ENCODE measurements around the gene OR2A5. TPM values are rescaled to one million over a fixed set of nuclear protein-coding genes. Genes with fewer than 3 reads are reported as not detected.

Gene OR2A5
- total RNA-seq, 1 donor from 2014 or later = not detected

DNA sequence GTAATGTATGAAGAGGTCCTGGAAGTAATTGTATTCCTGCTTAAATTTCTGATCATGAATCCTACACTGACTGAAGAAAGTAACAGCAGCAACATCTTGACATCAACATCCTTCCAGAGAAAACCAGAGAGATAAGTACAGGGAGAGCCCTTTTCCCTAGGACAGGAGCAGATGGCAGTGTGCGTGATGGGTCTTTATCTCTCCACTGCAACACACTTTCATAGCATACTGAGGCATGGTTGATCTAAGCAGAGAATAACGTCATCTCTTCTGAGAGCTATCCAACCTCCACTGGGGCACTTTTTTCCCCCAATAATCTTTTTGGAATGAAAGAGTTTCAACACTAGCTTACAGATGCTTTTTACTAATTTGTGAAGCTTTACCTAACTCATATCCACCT lies 21.2 kb downstream of the OR2A5 start:
- no peak for ATAC-seq
- Histone ChIP-seq H3K27me3 (ENCODE audit: low read depth) (no peaks in the 10 kb centered on the region), H3K9me3 (no peaks in the 10 kb centered on the region), H3K36me3 (no peaks in the 10 kb centered on the region), H3K4me1 (no peaks in the 10 kb centered on the region), H3K4me3 (no peak overlapping the region), H3K27ac (no peak overlapping the region)
- DNase-seq = no peak
- intact Hi-C loops (cut with DNase I) = no loop called here
- TF ChIP-seq, protein P1, sequence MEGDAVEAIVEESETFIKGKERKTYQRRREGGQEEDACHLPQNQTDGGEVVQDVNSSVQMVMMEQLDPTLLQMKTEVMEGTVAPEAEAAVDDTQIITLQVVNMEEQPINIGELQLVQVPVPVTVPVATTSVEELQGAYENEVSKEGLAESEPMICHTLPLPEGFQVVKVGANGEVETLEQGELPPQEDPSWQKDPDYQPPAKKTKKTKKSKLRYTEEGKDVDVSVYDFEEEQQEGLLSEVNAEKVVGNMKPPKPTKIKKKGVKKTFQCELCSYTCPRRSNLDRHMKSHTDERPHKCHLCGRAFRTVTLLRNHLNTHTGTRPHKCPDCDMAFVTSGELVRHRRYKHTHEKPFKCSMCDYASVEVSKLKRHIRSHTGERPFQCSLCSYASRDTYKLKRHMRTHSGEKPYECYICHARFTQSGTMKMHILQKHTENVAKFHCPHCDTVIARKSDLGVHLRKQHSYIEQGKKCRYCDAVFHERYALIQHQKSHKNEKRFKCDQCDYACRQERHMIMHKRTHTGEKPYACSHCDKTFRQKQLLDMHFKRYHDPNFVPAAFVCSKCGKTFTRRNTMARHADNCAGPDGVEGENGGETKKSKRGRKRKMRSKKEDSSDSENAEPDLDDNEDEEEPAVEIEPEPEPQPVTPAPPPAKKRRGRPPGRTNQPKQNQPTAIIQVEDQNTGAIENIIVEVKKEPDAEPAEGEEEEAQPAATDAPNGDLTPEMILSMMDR (IDR thresholded peaks at IDR 0.05) = no peak

- Histone ChIP-seq H3K9me3 (no peaks in the 10 kb centered on the region), H3K36me3 (no peaks in the 10 kb centered on the region), H3K27ac (no peak overlapping the region), H3K4me1 (no peaks in the 10 kb centered on the region), H3K4me3 (no peak overlapping the region), H3K27me3 (ENCODE audit: low read depth) (no peaks in the 10 kb centered on the region)
- TF ChIP-seq, protein P1 (IDR thresholded peaks at IDR 0.05) = no peak
- DNase-seq (no peak), ATAC-seq (no peak)
- intact Hi-C loops (cut with DNase I) = no loop called here
Observed at GRCh38 chr7:144074374-144074773, 25.6 kb downstream of the OR2A5 start.

- ATAC-seq (no peak), DNase-seq (no peak)
- no peak within 1 kb of the TSS for H3K4me3 ChIP-seq
- H3K36me3 ChIP-seq = no peaks in the 10 kb centered on the region
- H3K9me3 ChIP-seq = peaks cover 5% of the 10 kb centered on the region
- no peaks in the 10 kb centered on the region for H3K4me1 ChIP-seq
- TF ChIP-seq, protein P1 (IDR thresholded peaks at IDR 0.05) = no peak
- H3K27ac ChIP-seq = no peak within 1 kb of the TSS
- intact Hi-C loops (cut with DNase I) = no loop called here
- no peaks in the 10 kb centered on the region for H3K27me3 ChIP-seq (ENCODE audit: low read depth)
Observed at GRCh38 chr7:144085978-144086377, 37.2 kb downstream of the OR2A5 start, which contains the start of gene OR2A12. Gene OR2A12 (plus strand): TSS chr7:144086278. CDS start chr7:144095108, 8,830 bp downstream.

DNA sequence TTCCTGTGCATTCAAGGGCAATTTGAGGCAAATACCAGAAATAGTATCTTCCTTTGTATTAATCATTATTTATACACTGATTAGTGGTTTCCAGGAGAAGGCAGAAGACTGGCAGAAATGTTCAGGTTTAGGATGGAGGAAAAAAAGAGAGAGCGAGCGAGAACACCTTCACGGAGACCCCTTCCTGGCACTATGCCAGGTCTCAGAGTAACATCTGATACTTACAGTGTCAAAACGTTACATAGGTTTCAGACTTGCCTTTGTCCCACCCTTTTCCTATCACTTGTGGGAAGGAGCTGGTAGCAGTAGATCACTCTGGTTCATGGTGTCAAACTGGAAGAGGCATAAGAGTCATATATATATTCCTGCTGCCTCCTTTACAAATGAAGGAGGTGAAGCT lies 38.0 kb downstream of the OR2A5 start:
- H3K36me3 ChIP-seq = no peaks in the 10 kb centered on the region
- no peaks in the 10 kb centered on the region for H3K27me3 ChIP-seq (ENCODE audit: low read depth)
- peaks cover 7% of the 10 kb centered on the region for H3K9me3 ChIP-seq
- intact Hi-C loops (cut with DNase I) = no loop called here
- TF ChIP-seq, protein P1 (IDR thresholded peaks at IDR 0.05) = no peak
- no peak overlapping the region for H3K27ac ChIP-seq
- ATAC-seq = no peak
- no peak overlapping the region for H3K4me3 ChIP-seq
- no peaks in the 10 kb centered on the region for H3K4me1 ChIP-seq
- DNase-seq = no peak

DNA sequence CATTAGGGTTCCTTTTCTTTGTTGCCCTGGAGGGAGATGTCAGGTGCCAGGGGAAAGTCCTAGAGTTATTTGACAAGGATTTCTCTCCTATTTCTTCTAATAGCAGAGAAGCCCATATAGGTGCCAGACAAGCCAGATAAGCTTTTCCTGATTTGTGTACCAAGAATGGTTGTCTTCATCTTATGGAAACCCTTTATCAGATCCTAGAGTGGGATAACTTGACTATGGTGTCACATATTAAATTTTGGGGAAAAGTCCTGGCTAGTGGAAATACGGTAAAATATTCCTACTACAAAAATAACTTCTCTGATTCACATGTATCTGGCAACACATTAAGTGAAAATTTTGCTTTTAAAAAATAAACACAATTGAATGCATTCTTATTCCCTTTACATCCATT lies 38.5 kb downstream of the OR2A5 start:
- intact Hi-C loops (cut with DNase I) = no loop called here
- H3K4me1 ChIP-seq = no peaks in the 10 kb centered on the region
- H3K9me3 ChIP-seq = peaks cover 7% of the 10 kb centered on the region
- no peak for ATAC-seq
- no peaks in the 10 kb centered on the region for H3K36me3 ChIP-seq
- DNase-seq = no peak
- TF ChIP-seq, protein P1 (IDR thresholded peaks at IDR 0.05) = no peak
- no peaks in the 10 kb centered on the region for H3K27me3 ChIP-seq (ENCODE audit: low read depth)
- no peak overlapping the region for H3K27ac ChIP-seq
- H3K4me3 ChIP-seq = no peak overlapping the region

DNA sequence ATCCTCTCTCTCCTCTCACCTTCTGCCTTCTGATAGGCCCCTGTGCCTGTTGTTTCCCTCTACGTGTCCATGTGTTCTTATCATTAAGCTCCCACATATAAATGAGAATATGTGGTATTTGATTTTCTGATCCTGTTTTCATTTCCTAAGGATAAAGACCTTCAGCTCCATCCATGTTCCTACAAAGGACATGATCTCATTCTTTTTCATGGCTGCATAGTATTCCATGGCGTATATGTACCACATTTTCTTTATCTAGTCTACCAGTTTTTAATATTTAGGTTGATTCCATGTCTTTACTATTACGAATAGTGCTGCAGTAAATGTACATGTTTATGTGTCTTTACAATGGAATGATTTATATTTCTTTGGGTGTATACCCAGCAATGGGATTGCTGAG lies 41.9 kb downstream of the OR2A5 start:
- TF ChIP-seq, protein P1 (IDR thresholded peaks at IDR 0.05) = no peak
- intact Hi-C loops (cut with DNase I) = no loop called here
- Histone ChIP-seq H3K27ac (no peak overlapping the region), H3K36me3 (no peaks in the 10 kb centered on the region), H3K4me3 (no peak overlapping the region), H3K27me3 (ENCODE audit: low read depth) (peaks cover 6% of the 10 kb centered on the region), H3K4me1 (no peaks in the 10 kb centered on the region), H3K9me3 (peaks cover 7% of the 10 kb centered on the region)
- ATAC-seq (no peak), DNase-seq (no peak)

Data from lower lobe of right lung (tissue), 2 donors.